Natural killer cell (primary cell): ENCODE data around the gene STRC. TPM values are rescaled to one million over a fixed set of nuclear protein-coding genes. Genes with fewer than 3 reads are reported as not detected.
"Not testable (repeated sequence)": the region's sequence is repeated elsewhere in the genome, so short reads cannot be mapped to it uniquely, and the experiment has no call there.

Experiments used
- ATAC-seq, 3 donors: fragments of 150-1000 bp in 2 of 3; fragments of 200-7000 bp in 1 of 3; cut with Tn5 transposase; 1 replicate in 1 of 3; 2 replicates in 2 of 3; pipeline ENCODE4 v1.10.0; 2021; ENCODE audit warnings: mild to moderate bottlenecking in 2 of 3, moderate library complexity in 2 of 3
- DNase-seq, 2 donors: peaks; one replicate each; pipeline versions ENCODE4 v3.0.0 to v3.0.0-alpha.2; 2013 to 2021; ENCODE audit warnings: mixed read lengths in 1 of 2
- H3K27ac ChIP-seq: one replicate; pipeline ENCODE4 v1.5.1; 2013; ENCODE audit warnings: mild to moderate bottlenecking, low read length
- H3K27me3 ChIP-seq: one replicate; pipeline ENCODE4 v1.6.1; 2013; ENCODE audit warnings: low read length; ENCODE audit not compliant: control insufficient read depth, insufficient read depth
- H3K36me3 ChIP-seq: one replicate; pipeline ENCODE4 v1.6.1; 2013; ENCODE audit warnings: low read length; ENCODE audit not compliant: control insufficient read depth, insufficient read depth
- H3K4me1 ChIP-seq: one replicate; pipeline ENCODE4 v1.6.1; 2013; ENCODE audit warnings: low read length; ENCODE audit not compliant: control insufficient read depth, insufficient read depth
- H3K4me3 ChIP-seq: one replicate; pipeline ENCODE4 v1.5.1; 2013; ENCODE audit warnings: low read length
- H3K9me3 ChIP-seq: one replicate; pipeline ENCODE4 v1.6.1; 2013; ENCODE audit warnings: low read length; ENCODE audit not compliant: control insufficient read depth, insufficient read depth
- H3K27ac Mint-ChIP-seq, 2 donors: one replicate each; pipeline ENCODE4 v1.8.0; 2022; ENCODE audit warnings: mild to moderate bottlenecking in 2 of 2, mixed read lengths in 2 of 2, moderate library complexity in 1 of 2
- H3K27me3 Mint-ChIP-seq, 2 donors: one replicate each; pipeline ENCODE4 v1.8.0; 2022; ENCODE audit warnings: low read depth in 2 of 2, mixed read lengths in 2 of 2
- H3K36me3 Mint-ChIP-seq: one replicate; pipeline ENCODE4 v1.8.0; 2022; ENCODE audit warnings: mixed read lengths
- H3K4me1 Mint-ChIP-seq, 2 donors: one replicate each; pipeline ENCODE4 v1.8.0; 2022; ENCODE audit warnings: mixed read lengths in 2 of 2
- H3K4me3 Mint-ChIP-seq: one replicate; pipeline ENCODE4 v1.8.0; 2022; ENCODE audit warnings: mild to moderate bottlenecking, moderate library complexity, mixed read lengths
- H3K9me3 Mint-ChIP-seq, 2 donors: one replicate each; pipeline ENCODE4 v1.8.0; 2022; ENCODE audit warnings: mixed read lengths in 2 of 2
- CTCF ChIP-seq: fragments of 200-600 bp; IDR thresholded peaks from one replicate; pipeline ENCODE4 v1.8.0; 2022; ENCODE audit warnings: antibody characterized with exemption
- WGBS: methylation state at CpG from one replicate; pipeline ENCODE4 v1.1.7; 2013; ENCODE audit warnings: missing lambda C conversion rate; ENCODE audit not compliant: insufficient coverage; 5-methylcytosine and 5-hydroxymethylcytosine counted together
- intact Hi-C: fragments of 100-400 bp; cut with micrococcal nuclease; formaldehyde crosslinking; loops from one replicate; pipeline ENCODE4 v1.14.2; 2022
- total RNA-seq, 4 donors: library from RNA; stranded (reverse); fragments of 120-200 nt in 1 of 4; gene quantifications; one replicate each; pipeline versions ENCODE4 v1.2.3 to v1.2.4, GENCODE V29; 2013 to 2022

The STRC gene
- total RNA-seq, 3 donors from 2014 or later (not counting 1 experiment from before 2014, with no cell fraction given) = 1.2 to 2.2 (median 2.0) TPM

- H3K36me3 Mint-ChIP-seq = peaks cover 10% of the 10 kb centered on the region
- intact Hi-C loops = no loop called here
- Histone ChIP-seq H3K27me3 (no peaks in the 10 kb centered on the region), H3K4me1 (no peaks in the 10 kb centered on the region), H3K27ac (no peak within 1 kb of the TSS), H3K36me3 (peaks cover 2% of the 10 kb centered on the region), H3K9me3 (no peaks in the 10 kb centered on the region), H3K4me3 (no peak within 1 kb of the TSS)
- WGBS = 96% methylated on average over 85 of the region's 85 CpGs
- no peaks in the 10 kb centered on the region for H3K27me3 Mint-ChIP-seq
- no peak within 1 kb of the TSS for H3K27ac Mint-ChIP-seq
- no peaks in the 10 kb centered on the region for H3K9me3 Mint-ChIP-seq
- TF ChIP-seq CTCF = no peak
- H3K4me3 Mint-ChIP-seq = no peak within 1 kb of the TSS
- peak; percentile 44 to 70 (median 66) for ATAC-seq
- H3K4me1 Mint-ChIP-seq = no peaks in the 10 kb centered on the region
- DNase-seq = no peak
Measured at GRCh38 chr15:43648649-43649429, 30.2 kb upstream of the STRC start, which contains the start of gene CATSPER2. Gene CATSPER2, minus strand, starts transcription at chr15:43648844. Its CDS starts 783 bp downstream, at chr15:43648061.

GRCh38 chr15:43638464-43639204 lies 20.0 kb upstream of the STRC start:
- 95% methylated on average over 8 of the region's 8 CpGs for WGBS
- intact Hi-C loops, H3K9me3 Mint-ChIP-seq, H3K4me3 ChIP-seq, H3K36me3 Mint-ChIP-seq, H3K36me3 ChIP-seq, H3K4me3 Mint-ChIP-seq, H3K27me3 Mint-ChIP-seq, H3K27ac Mint-ChIP-seq, H3K4me1 ChIP-seq, H3K9me3 ChIP-seq, DNase-seq, ATAC-seq, H3K4me1 Mint-ChIP-seq, H3K27ac ChIP-seq, H3K27me3 ChIP-seq: not testable (repeated sequence)

- not testable (repeated sequence) for H3K36me3 Mint-ChIP-seq
Measured at GRCh38 chr15:43626937-43627336, 8.3 kb upstream of the STRC start.

GRCh38 chr15:43625106-43625505 lies 6.5 kb upstream of the STRC start:
- Mint-ChIP-seq H3K27me3 (peaks cover 0 to 2% of the 10 kb centered on the region in 2 donors), H3K4me3 (no peak overlapping the region), H3K36me3 (no peaks in the 10 kb centered on the region), H3K4me1 (no peaks in the 10 kb centered on the region), H3K9me3 (no peaks in the 10 kb centered on the region), H3K27ac (no peak overlapping the region)
- H3K9me3 ChIP-seq = no peaks in the 10 kb centered on the region
- no peak for TF ChIP-seq CTCF
- WGBS = 17% methylated on average over 3 of the region's 5 CpGs
- no peak for DNase-seq
- H3K4me1 ChIP-seq = no peaks in the 10 kb centered on the region
- H3K27me3 ChIP-seq = no peaks in the 10 kb centered on the region
- H3K4me3 ChIP-seq = no peak overlapping the region
- H3K36me3 ChIP-seq = no peaks in the 10 kb centered on the region
- no peak for ATAC-seq
- no peak overlapping the region for H3K27ac ChIP-seq
- intact Hi-C loops = no loop called here

More at GRCh38 chr15:43626937-43627336, 8.3 kb upstream of the STRC start:
- H3K27me3 ChIP-seq, H3K4me3 Mint-ChIP-seq, H3K4me3 ChIP-seq, H3K27me3 Mint-ChIP-seq, ATAC-seq, H3K27ac ChIP-seq, H3K27ac Mint-ChIP-seq, H3K9me3 ChIP-seq, DNase-seq, intact Hi-C loops, H3K4me1 ChIP-seq, H3K4me1 Mint-ChIP-seq, H3K9me3 Mint-ChIP-seq, H3K36me3 ChIP-seq: not testable (repeated sequence)

- H3K36me3 Mint-ChIP-seq, H3K9me3 ChIP-seq, H3K4me1 ChIP-seq, H3K36me3 ChIP-seq, DNase-seq, ATAC-seq, H3K4me3 Mint-ChIP-seq, H3K27me3 Mint-ChIP-seq, H3K4me1 Mint-ChIP-seq, H3K9me3 Mint-ChIP-seq, H3K27me3 ChIP-seq, intact Hi-C loops, H3K4me3 ChIP-seq, H3K27ac Mint-ChIP-seq, H3K27ac ChIP-seq: not testable (repeated sequence)
- 85% methylated on average over 2 of the region's 7 CpGs for WGBS
Measured at GRCh38 chr15:43622068-43622799, 3.6 kb upstream of the STRC start.

- H3K27ac Mint-ChIP-seq, H3K9me3 ChIP-seq, H3K36me3 ChIP-seq, H3K9me3 Mint-ChIP-seq, H3K4me3 Mint-ChIP-seq, H3K27ac ChIP-seq, H3K36me3 Mint-ChIP-seq, ATAC-seq, H3K27me3 ChIP-seq, H3K27me3 Mint-ChIP-seq, DNase-seq, H3K4me1 Mint-ChIP-seq, intact Hi-C loops, H3K4me3 ChIP-seq, H3K4me1 ChIP-seq: not testable (repeated sequence)
- WGBS = no CpG with 5 or more reads among the region's 8 CpGs
Measured at GRCh38 chr15:43617750-43618149, 850 bp downstream of the STRC start.
